GM21529 (cell line): Measurements from ENCODE around the gene GJA5.

Experiments
- ATAC-seq: cut with Tn5 transposase; IDR thresholded peaks from one replicate; pipeline ENCODE4 v1.9.1; 2021; ENCODE audit not compliant: unreplicated experiment

GJA5 gene

GRCh38 chr1:147762233-147763024 is 2.0 kb upstream of the GJA5 start:
- ATAC-seq, result no peak

GRCh38 chr1:147758379-147759100 is 1.9 kb downstream of the GJA5 start:
- ATAC-seq, result no peak

GRCh38 chr1:147757015-147757990 is 3.1 kb downstream of the GJA5 start:
- no peak for ATAC-seq

GRCh38 chr1:147756341-147756740 is 4.1 kb downstream of the GJA5 start:
- no peak for ATAC-seq

- no peak for ATAC-seq
Measured at GRCh38 chr1:147754661-147755060, 5.7 kb downstream of the GJA5 start.

- no peak for ATAC-seq
Measured at GRCh38 chr1:147753081-147753480, 7.3 kb downstream of the GJA5 start.

- ATAC-seq, result no peak
Measured at GRCh38 chr1:147752511-147752910, 7.9 kb downstream of the GJA5 start.

- ATAC-seq, result no peak
Measured at GRCh38 chr1:147751346-147751745, 9.1 kb downstream of the GJA5 start.

GRCh38 chr1:147750618-147751217 is 9.7 kb downstream of the GJA5 start:
- ATAC-seq, result no peak

GRCh38 chr1:147749792-147750191 is 10.6 kb downstream of the GJA5 start:
- ATAC-seq, result no peak

GRCh38 chr1:147748676-147749350 is 11.6 kb downstream of the GJA5 start:
- no peak for ATAC-seq

- ATAC-seq, result no peak
Measured at GRCh38 chr1:147747966-147748365, 12.4 kb downstream of the GJA5 start.

- no peak for ATAC-seq
Measured at GRCh38 chr1:147745271-147745670, 15.1 kb downstream of the GJA5 start.

- ATAC-seq, result no peak
Measured at GRCh38 chr1:147741065-147741464, 19.3 kb downstream of the GJA5 start.

- ATAC-seq, result no peak
Measured at GRCh38 chr1:147740391-147740790, 20.0 kb downstream of the GJA5 start.

GRCh38 chr1:147738739-147739476 is 21.5 kb downstream of the GJA5 start:
- no peak for ATAC-seq

- ATAC-seq, result no peak
Measured at GRCh38 chr1:147738129-147738528, 22.3 kb downstream of the GJA5 start.

GRCh38 chr1:147736883-147737282 is 23.5 kb downstream of the GJA5 start:
- ATAC-seq, result no peak

GRCh38 chr1:147735423-147735822 is 25.0 kb downstream of the GJA5 start:
- ATAC-seq, result no peak
